IMR-90 (cell line): ENCODE measurements around the gene TRAF3. TPM values are rescaled to one million over a fixed set of nuclear protein-coding genes. Genes with fewer than 3 reads are reported as not detected.

Experiments used
- ATAC-seq: fragments of 200-7000 bp; cut with Tn5 transposase; 2 replicates; pipeline ENCODE4 v1.9.1; 2020; ENCODE audit warnings: low read depth, mild to moderate bottlenecking, moderate library complexity
- BruUV-seq: library from RNA; stranded (reverse); fragments of 400-500 nt; replicated peaks from 2 replicates; lab custom pipeline; 2021; lab: Mats Ljungman, UMichigan
- CTCF ChIA-PET: fragments of 300-600 bp; formaldehyde crosslinking; extraction: SDS; loops from one replicate; lab custom pipeline; 2021; ENCODE audit warnings: antibody characterized with exemption; lab: Yijun Ruan, JAX
- POLR2A ChIA-PET: fragments of 300-600 bp; sonication (Branson Sonifier 250); formaldehyde crosslinking; loops from one replicate; lab custom pipeline; 2022; ENCODE audit warnings: antibody characterized with exemption; ENCODE audit not compliant: unreplicated experiment; lab: Charles Lee
- DNase-seq: peaks from one replicate; pipeline ENCODE4 v3.0.0; 2013
- H2AFZ ChIP-seq: replicated peaks from 2 replicates; pipeline ENCODE3; 2013; ENCODE audit warnings: low read length, mild to moderate bottlenecking; ENCODE audit not compliant: poor library complexity
- H2AK5ac ChIP-seq: 2 replicates; pipeline ENCODE4 v1.6.1; 2013; ENCODE audit warnings: low read depth, low read length, inconsistent platforms
- H2AK9ac ChIP-seq: replicated peaks from 2 replicates; pipeline ENCODE3; 2013; ENCODE audit warnings: mild to moderate bottlenecking, low read depth, low read length, moderate library complexity; ENCODE audit not compliant: poor library complexity
- H2BK120ac ChIP-seq: 2 replicates; pipeline ENCODE4 v1.6.1; 2013; ENCODE audit warnings: low read depth, low read length, inconsistent platforms
- H2BK15ac ChIP-seq: 3 replicates; pipeline ENCODE4 v1.6.1; 2013; ENCODE audit warnings: low read depth, low read length, inconsistent platforms
- H2BK20ac ChIP-seq: 2 replicates; pipeline ENCODE4 v1.6.1; 2013; ENCODE audit warnings: low read depth, mild to moderate bottlenecking, inconsistent platforms, low read length, moderate library complexity
- H2BK5ac ChIP-seq: 2 replicates; pipeline ENCODE4 v1.6.1; 2013; ENCODE audit warnings: mild to moderate bottlenecking, low read depth, low read length, inconsistent platforms; ENCODE audit not compliant: poor library complexity, severe bottlenecking
- H3K14ac ChIP-seq: replicated peaks from 2 replicates; pipeline ENCODE4 v1.6.1; 2013; ENCODE audit warnings: low read depth, low read length, inconsistent platforms
- H3K18ac ChIP-seq: 2 replicates; pipeline ENCODE4 v1.6.1; 2013; ENCODE audit warnings: low read depth, low read length, control low read depth
- H3K23ac ChIP-seq: 2 replicates; pipeline ENCODE4 v1.6.1; 2013; ENCODE audit warnings: low read depth, low read length, inconsistent platforms
- H3K27ac ChIP-seq: 2 replicates; pipeline ENCODE4 v1.5.1; 2013; ENCODE audit warnings: mild to moderate bottlenecking, control low read depth, low read length; ENCODE audit not compliant: insufficient read depth
- H3K27me3 ChIP-seq: 2 replicates; pipeline ENCODE4 v1.6.1; 2013; ENCODE audit warnings: low read length; ENCODE audit not compliant: control insufficient read depth, insufficient read depth
- H3K36me3 ChIP-seq: 2 replicates; pipeline ENCODE4 v1.6.1; 2013; ENCODE audit warnings: low read length, mixed read lengths; ENCODE audit not compliant: control insufficient read depth, insufficient read depth
- H3K4ac ChIP-seq: 2 replicates; pipeline ENCODE4 v1.6.1; 2013; ENCODE audit warnings: low read depth, low read length, inconsistent platforms
- H3K4me1 ChIP-seq: 2 replicates; pipeline ENCODE4 v1.6.1; 2013; ENCODE audit warnings: low read length, mixed read lengths; ENCODE audit not compliant: control insufficient read depth, insufficient read depth
- H3K4me2 ChIP-seq: 2 replicates; pipeline ENCODE4 v1.6.1; 2013; ENCODE audit warnings: low read depth, mild to moderate bottlenecking, control low read depth, low read length, moderate library complexity
- H3K4me3 ChIP-seq: 2 replicates; pipeline ENCODE4 v1.5.1; 2013; ENCODE audit warnings: low read depth, mild to moderate bottlenecking, control low read depth, low read length, moderate library complexity; ENCODE audit not compliant: insufficient read depth
- H3K56ac ChIP-seq: 2 replicates; pipeline ENCODE4 v1.6.1; 2013; ENCODE audit warnings: low read length, inconsistent platforms; ENCODE audit not compliant: insufficient read depth; ENCODE audit errors: extremely low read depth
- H3K79me1 ChIP-seq, 2 experiments: 2 replicates each; pipeline ENCODE4 v1.6.1; 2013; ENCODE audit warnings: low read length in 2 of 2, inconsistent platforms in 1 of 2, low read depth in 1 of 2
- H3K9ac ChIP-seq: 2 replicates; pipeline ENCODE4 v1.6.1; 2013; ENCODE audit warnings: low read depth, low read length, control low read depth
- H3K9me1 ChIP-seq: 2 replicates; pipeline ENCODE4 v1.6.1; 2013; ENCODE audit warnings: low read length, inconsistent platforms; ENCODE audit not compliant: insufficient read depth
- H3K9me3 ChIP-seq: 2 replicates; pipeline ENCODE4 v1.6.1; 2013; ENCODE audit warnings: low read length; ENCODE audit not compliant: control insufficient read depth, insufficient read depth
- H4K20me1 ChIP-seq: 2 replicates; pipeline ENCODE4 v1.6.1; 2013; ENCODE audit warnings: low read length, inconsistent platforms; ENCODE audit not compliant: insufficient read depth
- H4K5ac ChIP-seq: 2 replicates; pipeline ENCODE4 v1.6.1; 2013; ENCODE audit warnings: mild to moderate bottlenecking, low read depth, low read length, control low read depth
- H4K8ac ChIP-seq, 2 experiments: 2 replicates each; pipeline ENCODE4 v1.6.1; 2013; ENCODE audit warnings: low read depth in 2 of 2, low read length in 2 of 2, control low read depth in 1 of 2, inconsistent platforms in 1 of 2
- H4K91ac ChIP-seq: 2 replicates; pipeline ENCODE4 v1.6.1; 2013; ENCODE audit warnings: low read depth, low read length, inconsistent platforms; ENCODE audit not compliant: insufficient read depth
- FOS ChIP-seq: fragments of 150-350 bp; IDR thresholded peaks from 2 replicates; pipeline ENCODE4 v1.6.1; 2016; ENCODE audit warnings: low read depth, low read length
- WGBS, 2 experiments: methylation state at CpG; one replicate each; pipeline versions ENCODE4 v1.1.5 to v1.1.7; 2013; ENCODE audit warnings: missing lambda C conversion rate in 2 of 2; ENCODE audit not compliant: insufficient read length in 1 of 2; ENCODE audit errors: extremely low coverage in 2 of 2; 5-methylcytosine and 5-hydroxymethylcytosine counted together
- dilution Hi-C: fragments of 300-500 bp; cut with HindIII; formaldehyde crosslinking; loops from one replicate; pipeline ENCODE4 v1.14.3; 2018; ENCODE audit warnings: low sequenced_read_pairs; ENCODE audit not compliant: unreplicated experiment
- in situ Hi-C: fragments of 300-500 bp; cut with MboI; formaldehyde crosslinking; loops from 3 replicates; pipeline ENCODE4 v1.14.3; 2019; ENCODE audit warnings: low sequenced_read_pairs, inconsistent platforms, mixed read lengths
- intact Hi-C: fragments of 100-400 bp; cut with micrococcal nuclease; formaldehyde crosslinking; loops from 2 replicates; pipeline ENCODE4 v1.10.0; 2022
- polyA plus RNA-seq, 3 experiments: library from polyadenylated mRNA; depleted of rRNA; stranded (reverse); fragments of >200 nt; gene quantifications; 2 replicates each; pipeline ENCODE4 v1.2.3, GENCODE V29; 2012; ENCODE audit warnings: low replicate concordance in 1 of 3
- total RNA-seq: library from RNA; depleted of rRNA; stranded (reverse); fragments of >200 nt; gene quantifications from 2 replicates; pipeline ENCODE4 v1.2.3, GENCODE V29; 2012
- TF ChIP-seq, protein P1 (sequence below): conservative IDR thresholded peaks from 2 replicates; pipeline ENCODE4 v1.5.1; 2012; ENCODE audit warnings: mild to moderate bottlenecking, low read depth, low read length, improper control_type of control experiment

TRAF3 gene
- total and polyA plus RNA-seq, 2 of the 4 experiments (the other 2 are of a cell fraction) = 21.2 to 25.3 TPM

DNA sequence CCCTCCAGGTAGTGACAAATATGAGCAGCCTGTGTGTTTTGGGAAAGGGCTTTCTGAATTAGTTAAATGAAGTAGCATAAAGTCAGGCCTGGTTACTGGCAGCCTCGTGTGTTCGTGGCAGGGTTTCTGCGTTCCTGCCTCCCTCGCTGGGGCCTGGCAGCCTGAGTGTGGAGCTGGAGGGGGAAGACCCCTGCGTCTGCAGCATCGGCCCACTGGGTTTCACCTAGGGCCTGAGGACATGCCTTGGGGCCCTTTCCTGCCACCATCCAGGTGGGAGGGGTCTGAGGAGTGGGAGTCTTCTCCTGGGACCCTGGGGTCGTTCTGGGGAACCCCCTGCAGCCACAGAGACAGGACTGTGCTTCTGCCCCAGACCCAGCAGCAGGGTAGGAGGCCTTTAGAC lies 124.8 kb downstream of the TRAF3 start:
- no peak overlapping the region for H4K5ac ChIP-seq
- no peak overlapping the region for H3K14ac ChIP-seq
- H2BK5ac ChIP-seq = no peak overlapping the region
- no peak overlapping the region for H2BK120ac ChIP-seq
- no peak overlapping the region for H2BK20ac ChIP-seq
- H2AK5ac ChIP-seq = no peak overlapping the region
- H3K27ac ChIP-seq = no peak overlapping the region
- no peaks in the 10 kb centered on the region for H4K20me1 ChIP-seq
- peaks cover 0 to 5% of the 10 kb centered on the region in 2 experiments; a peak in 1 of 4 replicates for H3K79me1 ChIP-seq
- no peak overlapping the region for H3K23ac ChIP-seq
- WGBS, 2 experiments = no CpG with 5 or more reads among the region's 7 CpGs
- no peak overlapping the region for H3K4me2 ChIP-seq
- H3K4me3 ChIP-seq = no peak overlapping the region
- dilution Hi-C loops (no loop called here), intact Hi-C loops (no loop called here), in situ Hi-C loops (no loop called here)
- H3K9me3 ChIP-seq = no peaks in the 10 kb centered on the region
- ATAC-seq = no peak
- H3K4me1 ChIP-seq = no peaks in the 10 kb centered on the region
- no peak overlapping the region for H2AK9ac ChIP-seq
- no peak overlapping the region for H4K8ac ChIP-seq
- no peak overlapping the region for H3K4ac ChIP-seq
- TF ChIP-seq, protein P1, sequence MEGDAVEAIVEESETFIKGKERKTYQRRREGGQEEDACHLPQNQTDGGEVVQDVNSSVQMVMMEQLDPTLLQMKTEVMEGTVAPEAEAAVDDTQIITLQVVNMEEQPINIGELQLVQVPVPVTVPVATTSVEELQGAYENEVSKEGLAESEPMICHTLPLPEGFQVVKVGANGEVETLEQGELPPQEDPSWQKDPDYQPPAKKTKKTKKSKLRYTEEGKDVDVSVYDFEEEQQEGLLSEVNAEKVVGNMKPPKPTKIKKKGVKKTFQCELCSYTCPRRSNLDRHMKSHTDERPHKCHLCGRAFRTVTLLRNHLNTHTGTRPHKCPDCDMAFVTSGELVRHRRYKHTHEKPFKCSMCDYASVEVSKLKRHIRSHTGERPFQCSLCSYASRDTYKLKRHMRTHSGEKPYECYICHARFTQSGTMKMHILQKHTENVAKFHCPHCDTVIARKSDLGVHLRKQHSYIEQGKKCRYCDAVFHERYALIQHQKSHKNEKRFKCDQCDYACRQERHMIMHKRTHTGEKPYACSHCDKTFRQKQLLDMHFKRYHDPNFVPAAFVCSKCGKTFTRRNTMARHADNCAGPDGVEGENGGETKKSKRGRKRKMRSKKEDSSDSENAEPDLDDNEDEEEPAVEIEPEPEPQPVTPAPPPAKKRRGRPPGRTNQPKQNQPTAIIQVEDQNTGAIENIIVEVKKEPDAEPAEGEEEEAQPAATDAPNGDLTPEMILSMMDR = no peak
- no peak for TF ChIP-seq FOS
- CTCF ChIA-PET = no interaction called here
- H3K18ac ChIP-seq = no peak overlapping the region
- BruUV-seq = no TSS peak
- H3K9ac ChIP-seq = no peak overlapping the region
- POLR2A ChIA-PET = no interaction called here
- H3K9me1 ChIP-seq = peaks cover 2% of the 10 kb centered on the region
- peaks cover 33% of the 10 kb centered on the region for H3K36me3 ChIP-seq
- H4K91ac ChIP-seq = no peak overlapping the region
- H2BK15ac ChIP-seq = no peak overlapping the region
- no peaks in the 10 kb centered on the region for H3K27me3 ChIP-seq
- no peak overlapping the region for H3K56ac ChIP-seq
- no peak overlapping the region for H2AFZ ChIP-seq
- DNase-seq = no peak
